ENCODE results near the gene ATP11A.

Gene ATP11A

DNA sequence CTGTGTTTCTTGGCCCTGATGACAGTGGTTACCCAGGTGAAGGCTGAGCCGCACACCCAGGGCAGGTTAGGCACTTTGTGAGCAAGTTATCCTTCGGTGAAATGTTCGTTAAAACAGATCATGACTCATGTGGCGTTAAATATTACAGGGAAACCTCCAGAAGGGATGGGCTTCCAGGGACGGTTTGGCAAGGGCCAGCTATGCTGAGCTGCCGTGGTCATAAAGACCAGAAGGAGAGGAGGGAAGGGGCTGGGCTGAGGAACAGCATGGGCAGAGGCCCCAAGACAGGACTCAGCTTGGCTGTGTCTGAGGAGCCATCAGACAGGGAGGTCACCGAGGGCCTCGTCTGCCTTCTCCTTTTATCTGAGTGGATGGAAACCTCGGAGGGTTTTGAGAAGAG is 47.5 kb downstream of the ATP11A start:
- CTCF ChIA-PET = no interaction called here
- H3K36me3 ChIP-seq (ENCODE audit: control insufficient read depth in 2 of 2, insufficient read depth in 1 of 2, low read length in 2 of 2) = no peaks in the 10 kb centered on the region
- H3K4me3 ChIP-seq (ENCODE audit: low read depth, low read length) = no peak overlapping the region
- no peak overlapping the region for H3K27ac ChIP-seq (ENCODE audit: extremely low read depth, low read depth, low read length)
- no peaks in the 10 kb centered on the region for H3K9me3 ChIP-seq (ENCODE audit: control insufficient read depth, insufficient read depth, low read depth, low read length)
- H3K4me1 ChIP-seq (ENCODE audit: control insufficient read depth, insufficient read depth, low read length) = peaks cover 2% of the 10 kb centered on the region; the same call in 1 of the 2 replicates
- TF ChIP-seq KLF10 (tag by site-specific recombination; IDR thresholded peaks at IDR 0.05) = no peak
- no peak for TF ChIP-seq ZNF223 (tag by site-specific recombination; IDR thresholded peaks at IDR 0.05)
- TF ChIP-seq, protein P1, sequence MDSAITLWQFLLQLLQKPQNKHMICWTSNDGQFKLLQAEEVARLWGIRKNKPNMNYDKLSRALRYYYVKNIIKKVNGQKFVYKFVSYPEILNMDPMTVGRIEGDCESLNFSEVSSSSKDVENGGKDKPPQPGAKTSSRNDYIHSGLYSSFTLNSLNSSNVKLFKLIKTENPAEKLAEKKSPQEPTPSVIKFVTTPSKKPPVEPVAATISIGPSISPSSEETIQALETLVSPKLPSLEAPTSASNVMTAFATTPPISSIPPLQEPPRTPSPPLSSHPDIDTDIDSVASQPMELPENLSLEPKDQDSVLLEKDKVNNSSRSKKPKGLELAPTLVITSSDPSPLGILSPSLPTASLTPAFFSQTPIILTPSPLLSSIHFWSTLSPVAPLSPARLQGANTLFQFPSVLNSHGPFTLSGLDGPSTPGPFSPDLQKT (IDR thresholded peaks at IDR 0.05; ENCODE audit: borderline replicate concordance, low read depth, low read length) = no peak
- TF ChIP-seq ZNF169 (tag by site-specific recombination; IDR thresholded peaks at IDR 0.05) = no peak
- no peak for TF ChIP-seq HOXD13 (CRISPR knock-in tag; IDR thresholded peaks at IDR 0.05; ENCODE audit: borderline replicate concordance)
- POLR2A ChIA-PET = no interaction called here

DNA sequence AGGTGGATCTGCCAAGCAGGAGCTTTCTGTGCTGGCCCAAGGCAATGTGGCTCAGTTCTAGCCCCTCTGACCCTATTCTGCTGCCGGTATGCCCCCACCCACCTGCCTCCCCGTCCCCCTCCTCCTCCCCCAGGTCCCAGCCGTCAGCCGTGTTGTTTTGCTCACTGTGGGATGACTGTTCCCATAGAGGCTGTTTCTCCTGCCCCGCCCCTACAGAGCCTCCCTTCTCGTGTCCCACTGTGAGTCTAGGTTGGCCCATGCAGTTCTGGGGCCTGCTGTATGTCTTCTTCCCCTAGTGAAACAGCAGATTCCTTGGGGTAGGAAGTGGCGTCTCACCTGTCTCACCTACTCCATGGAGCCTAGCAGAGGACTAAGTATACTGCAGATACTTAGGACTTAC is 48.8 kb downstream of the ATP11A start:
- no peaks in the 10 kb centered on the region for H3K9me3 ChIP-seq (ENCODE audit: control insufficient read depth, insufficient read depth, low read depth, low read length)
- no peaks in the 10 kb centered on the region for H3K4me1 ChIP-seq (ENCODE audit: control insufficient read depth, insufficient read depth, low read length)
- TF ChIP-seq ZNF791 (tag by site-specific recombination; IDR thresholded peaks at IDR 0.05) (no peak), ZNF239 (tag by site-specific recombination; IDR thresholded peaks at IDR 0.05) (no peak), ZNF621 (tag by site-specific recombination; IDR thresholded peaks at IDR 0.05) (no peak), ZNF391 (tag by site-specific recombination; IDR thresholded peaks at IDR 0.05; ENCODE audit: borderline replicate concordance, low read depth) (no peak), SETDB1 (IDR thresholded peaks at IDR 0.05; ENCODE audit: insufficient read length, low read length) (no peak)
- H3K36me3 ChIP-seq (ENCODE audit: control insufficient read depth in 2 of 2, insufficient read depth in 1 of 2, low read length in 2 of 2) = no peaks in the 10 kb centered on the region
- CTCF ChIA-PET = no interaction called here
- H3K27ac ChIP-seq (ENCODE audit: extremely low read depth, low read depth, low read length) = no peak overlapping the region
- H3K4me3 ChIP-seq (ENCODE audit: low read depth, low read length) = no peak overlapping the region
- POLR2A ChIA-PET = no interaction called here

DNA sequence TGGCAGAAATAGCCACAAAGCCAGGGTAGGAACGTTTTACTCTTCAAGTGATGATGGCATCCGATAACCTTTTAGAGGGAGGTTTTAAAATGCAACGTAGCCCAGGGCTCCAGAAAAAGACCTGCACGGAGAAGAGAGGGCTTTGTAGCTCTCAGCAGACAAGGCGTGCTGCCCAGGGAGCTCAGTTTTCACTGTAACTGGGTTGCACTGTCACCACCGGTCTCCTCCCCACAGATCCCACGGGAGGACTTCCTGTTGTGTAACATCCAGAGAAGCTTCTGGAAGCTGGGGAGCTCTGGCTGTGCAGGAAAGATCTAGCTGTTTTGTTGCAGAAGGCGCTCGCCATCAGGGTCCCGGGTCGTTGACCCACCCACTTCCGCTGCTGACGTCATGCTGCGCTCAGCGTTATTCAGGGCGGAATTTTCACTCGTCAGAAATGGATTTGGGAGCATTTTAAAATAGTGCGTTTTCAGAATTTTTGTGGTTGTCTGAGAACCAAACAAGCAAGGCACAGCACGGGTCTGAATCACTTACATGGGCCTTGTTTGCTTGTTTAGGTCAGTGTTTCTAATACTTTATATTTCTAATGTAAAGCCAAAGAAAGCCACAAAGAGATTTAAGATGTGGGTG is 50.8 kb downstream of the ATP11A start:
- Histone ChIP-seq H3K4me3 (ENCODE audit: low read depth, low read length) (no peak overlapping the region), H3K36me3 (ENCODE audit: control insufficient read depth in 2 of 2, insufficient read depth in 1 of 2, low read length in 2 of 2) (no peaks in the 10 kb centered on the region), H3K9me3 (ENCODE audit: control insufficient read depth, insufficient read depth, low read depth, low read length) (no peaks in the 10 kb centered on the region), H3K4me1 (ENCODE audit: control insufficient read depth, insufficient read depth, low read length) (no peaks in the 10 kb centered on the region), H3K27ac (ENCODE audit: extremely low read depth, low read depth, low read length) (no peak overlapping the region)
- CTCF ChIA-PET = no interaction called here
- POLR2A ChIA-PET = no interaction called here
- TF ChIP-seq ZNF391 (tag by site-specific recombination; IDR thresholded peaks at IDR 0.05; ENCODE audit: borderline replicate concordance, low read depth) = no peak
- no peak for TF ChIP-seq ZBTB1 (tag by site-specific recombination; IDR thresholded peaks at IDR 0.05)
- TF ChIP-seq, protein P2, sequence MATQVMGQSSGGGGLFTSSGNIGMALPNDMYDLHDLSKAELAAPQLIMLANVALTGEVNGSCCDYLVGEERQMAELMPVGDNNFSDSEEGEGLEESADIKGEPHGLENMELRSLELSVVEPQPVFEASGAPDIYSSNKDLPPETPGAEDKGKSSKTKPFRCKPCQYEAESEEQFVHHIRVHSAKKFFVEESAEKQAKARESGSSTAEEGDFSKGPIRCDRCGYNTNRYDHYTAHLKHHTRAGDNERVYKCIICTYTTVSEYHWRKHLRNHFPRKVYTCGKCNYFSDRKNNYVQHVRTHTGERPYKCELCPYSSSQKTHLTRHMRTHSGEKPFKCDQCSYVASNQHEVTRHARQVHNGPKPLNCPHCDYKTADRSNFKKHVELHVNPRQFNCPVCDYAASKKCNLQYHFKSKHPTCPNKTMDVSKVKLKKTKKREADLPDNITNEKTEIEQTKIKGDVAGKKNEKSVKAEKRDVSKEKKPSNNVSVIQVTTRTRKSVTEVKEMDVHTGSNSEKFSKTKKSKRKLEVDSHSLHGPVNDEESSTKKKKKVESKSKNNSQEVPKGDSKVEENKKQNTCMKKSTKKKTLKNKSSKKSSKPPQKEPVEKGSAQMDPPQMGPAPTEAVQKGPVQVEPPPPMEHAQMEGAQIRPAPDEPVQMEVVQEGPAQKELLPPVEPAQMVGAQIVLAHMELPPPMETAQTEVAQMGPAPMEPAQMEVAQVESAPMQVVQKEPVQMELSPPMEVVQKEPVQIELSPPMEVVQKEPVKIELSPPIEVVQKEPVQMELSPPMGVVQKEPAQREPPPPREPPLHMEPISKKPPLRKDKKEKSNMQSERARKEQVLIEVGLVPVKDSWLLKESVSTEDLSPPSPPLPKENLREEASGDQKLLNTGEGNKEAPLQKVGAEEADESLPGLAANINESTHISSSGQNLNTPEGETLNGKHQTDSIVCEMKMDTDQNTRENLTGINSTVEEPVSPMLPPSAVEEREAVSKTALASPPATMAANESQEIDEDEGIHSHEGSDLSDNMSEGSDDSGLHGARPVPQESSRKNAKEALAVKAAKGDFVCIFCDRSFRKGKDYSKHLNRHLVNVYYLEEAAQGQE (tag by site-specific recombination; IDR thresholded peaks at IDR 0.05) = no peak
- TF ChIP-seq, protein P3, sequence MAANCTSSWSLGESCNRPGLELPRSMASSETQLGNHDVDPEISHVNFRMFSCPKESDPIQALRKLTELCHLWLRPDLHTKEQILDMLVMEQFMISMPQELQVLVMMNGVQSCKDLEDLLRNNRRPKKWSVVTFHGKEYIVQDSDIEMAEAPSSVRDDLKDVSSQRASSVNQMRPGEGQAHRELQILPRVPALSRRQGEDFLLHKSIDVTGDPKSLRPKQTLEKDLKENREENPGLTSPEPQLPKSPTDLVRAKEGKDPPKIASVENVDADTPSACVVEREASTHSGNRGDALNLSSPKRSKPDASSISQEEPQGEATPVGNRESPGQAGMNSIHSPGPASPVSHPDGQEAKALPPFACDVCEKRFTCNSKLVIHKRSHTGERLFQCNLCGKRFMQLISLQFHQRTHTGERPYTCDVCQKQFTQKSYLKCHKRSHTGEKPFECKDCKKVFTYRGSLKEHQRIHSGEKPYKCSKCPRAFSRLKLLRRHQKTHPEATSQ (tag by site-specific recombination; IDR thresholded peaks at IDR 0.05) = no peak
- TF ChIP-seq RBAK (tag by site-specific recombination; IDR thresholded peaks at IDR 0.05) = no peak
- no peak for TF ChIP-seq TCF7L2 (IDR thresholded peaks at IDR 0.05; ENCODE audit: borderline replicate concordance, low read depth, low read length)
- TF ChIP-seq ZNF530 (tag by site-specific recombination; IDR thresholded peaks at IDR 0.05; ENCODE audit: low read depth) = no peak
- TF ChIP-seq ZNF830 (tag by site-specific recombination; IDR thresholded peaks at IDR 0.05; ENCODE audit: low read depth) = no peak
- TF ChIP-seq ZNF76 (tag by site-specific recombination; IDR thresholded peaks at IDR 0.05; ENCODE audit: borderline replicate concordance, low read depth) = no peak
- TF ChIP-seq, protein P4, sequence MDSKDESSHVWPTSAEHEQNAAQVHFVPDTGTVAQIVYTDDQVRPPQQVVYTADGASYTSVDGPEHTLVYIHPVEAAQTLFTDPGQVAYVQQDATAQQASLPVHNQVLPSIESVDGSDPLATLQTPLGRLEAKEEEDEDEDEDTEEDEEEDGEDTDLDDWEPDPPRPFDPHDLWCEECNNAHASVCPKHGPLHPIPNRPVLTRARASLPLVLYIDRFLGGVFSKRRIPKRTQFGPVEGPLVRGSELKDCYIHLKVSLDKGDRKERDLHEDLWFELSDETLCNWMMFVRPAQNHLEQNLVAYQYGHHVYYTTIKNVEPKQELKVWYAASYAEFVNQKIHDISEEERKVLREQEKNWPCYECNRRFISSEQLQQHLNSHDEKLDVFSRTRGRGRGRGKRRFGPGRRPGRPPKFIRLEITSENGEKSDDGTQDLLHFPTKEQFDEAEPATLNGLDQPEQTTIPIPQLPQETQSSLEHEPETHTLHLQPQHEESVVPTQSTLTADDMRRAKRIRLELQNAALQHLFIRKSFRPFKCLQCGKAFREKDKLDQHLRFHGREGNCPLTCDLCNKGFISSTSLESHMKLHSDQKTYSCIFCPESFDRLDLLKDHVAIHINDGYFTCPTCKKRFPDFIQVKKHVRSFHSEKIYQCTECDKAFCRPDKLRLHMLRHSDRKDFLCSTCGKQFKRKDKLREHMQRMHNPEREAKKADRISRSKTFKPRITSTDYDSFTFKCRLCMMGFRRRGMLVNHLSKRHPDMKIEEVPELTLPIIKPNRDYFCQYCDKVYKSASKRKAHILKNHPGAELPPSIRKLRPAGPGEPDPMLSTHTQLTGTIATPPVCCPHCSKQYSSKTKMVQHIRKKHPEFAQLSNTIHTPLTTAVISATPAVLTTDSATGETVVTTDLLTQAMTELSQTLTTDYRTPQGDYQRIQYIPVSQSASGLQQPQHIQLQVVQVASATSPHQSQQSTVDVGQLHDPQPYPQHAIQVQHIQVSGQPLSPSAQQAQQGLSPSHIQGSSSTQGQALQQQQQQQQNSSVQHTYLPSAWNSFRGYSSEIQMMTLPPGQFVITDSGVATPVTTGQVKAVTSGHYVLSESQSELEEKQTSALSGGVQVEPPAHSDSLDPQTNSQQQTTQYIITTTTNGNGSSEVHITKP (tag by site-specific recombination; IDR thresholded peaks at IDR 0.05) = no peak
- TF ChIP-seq ZNF112 (tag by site-specific recombination; IDR thresholded peaks at IDR 0.05) = no peak
- TF ChIP-seq SETDB1 (IDR thresholded peaks at IDR 0.05; ENCODE audit: insufficient read length, low read length) = no peak
- no peak for TF ChIP-seq ZNF623 (tag by site-specific recombination; IDR thresholded peaks at IDR 0.05)
- no peak for TF ChIP-seq ZNF596 (tag by site-specific recombination; IDR thresholded peaks at IDR 0.05)

Measured in HEK293 (cell line).